K562 (cell line): Measurements from ENCODE around the gene PPM1G. TPM values are rescaled to one million over a fixed set of nuclear protein-coding genes. Genes with fewer than 3 reads are reported as not detected.

Source experiments
- ARID1B ChIP-seq: fragments of 450-650 bp; IDR thresholded peaks from 2 replicates; pipeline ENCODE4 v1.6.1; 2016; ENCODE audit warnings: antibody characterized with exemption, mild to moderate bottlenecking, inconsistent platforms
- ATF2 ChIP-seq: sonication (generic); formaldehyde crosslinking; IDR thresholded peaks from 2 replicates; pipeline ENCODE4 v1.8.1; 2022; ENCODE audit warnings: missing genetic modification reagents
- ATF7 ChIP-seq: fragments of 450-650 bp; IDR thresholded peaks from 2 replicates; pipeline ENCODE4 v1.7.1; 2014; ENCODE audit warnings: mild to moderate bottlenecking, moderate library complexity
- BRD4 ChIP-seq: fragments of 200-600 bp; sonication (generic); IDR thresholded peaks from 2 replicates; pipeline ENCODE4 v1.6.1; 2017; ENCODE audit warnings: inconsistent platforms
- C11orf30 ChIP-seq: fragments of 450-650 bp; IDR thresholded peaks from 2 replicates; pipeline ENCODE4 v1.6.1; 2016; ENCODE audit warnings: low read depth, mild to moderate bottlenecking
- CBFA2T2 ChIP-seq: fragments of 450-650 bp; conservative IDR thresholded peaks from 2 replicates; pipeline ENCODE4 v1.6.1; 2017; ENCODE audit warnings: mild to moderate bottlenecking
- CBFB ChIP-seq: sonication (generic); formaldehyde crosslinking; IDR thresholded peaks from 2 replicates; pipeline ENCODE4 v1.4.0; 2020; ENCODE audit warnings: mild to moderate bottlenecking, missing genetic modification reagents
- CLOCK ChIP-seq: fragments of 250-450 bp; sonication (Bioruptor Pico); IDR thresholded peaks from 2 replicates; pipeline ENCODE4 v1.4.0; 2020; ENCODE audit warnings: mild to moderate bottlenecking, moderate library complexity, borderline replicate concordance
- CREB1 ChIP-seq, 2 experiments: sonication (generic) in 1 of 2; formaldehyde crosslinking in 1 of 2; IDR thresholded peaks; 2 replicates each; pipeline versions ENCODE4 v1.6.1 to v1.8.0; 2012 to 2022; ENCODE audit warnings: inconsistent platforms in 1 of 2, mild to moderate bottlenecking in 1 of 2, missing genetic modification reagents in 1 of 2, moderate library complexity in 1 of 2
- KLF16 ChIP-seq: IDR thresholded peaks from 2 replicates; pipeline ENCODE4 v1.6.1; 2016; ENCODE audit warnings: antibody characterized with exemption
- LARP7 ChIP-seq: fragments of 450-650 bp; IDR thresholded peaks from 2 replicates; pipeline ENCODE4 v1.6.1; 2016
- MAFG ChIP-seq: fragments of 450-650 bp; conservative IDR thresholded peaks from 2 replicates; pipeline ENCODE4 v1.6.1; 2016; ENCODE audit warnings: missing genetic modification characterization, missing compliant biosample characterization
- MEIS2 ChIP-seq: fragments of 450-650 bp; IDR thresholded peaks from 2 replicates; pipeline ENCODE4 v1.6.1; 2014; ENCODE audit warnings: mild to moderate bottlenecking; ENCODE audit not compliant: partially characterized antibody
- MTA2 ChIP-seq: fragments of 450-650 bp; IDR thresholded peaks from 2 replicates; pipeline ENCODE4 v1.6.1; 2016; ENCODE audit warnings: low read depth
- MTF1 ChIP-seq: fragments of 250-450 bp; sonication (Bioruptor Pico); IDR thresholded peaks from 2 replicates; pipeline ENCODE4 v1.9.0; 2021; ENCODE audit warnings: moderate library complexity, mild to moderate bottlenecking, inconsistent platforms, borderline replicate concordance
- NFIC ChIP-seq: fragments of 450-650 bp; IDR thresholded peaks from 2 replicates; pipeline ENCODE4 v1.6.1; 2017; ENCODE audit warnings: mild to moderate bottlenecking, inconsistent platforms
- PML ChIP-seq: IDR thresholded peaks from 2 replicates; pipeline ENCODE4 v1.6.1; 2012; ENCODE audit warnings: low read length, inconsistent platforms
- RB1 ChIP-seq: fragments of 450-650 bp; IDR thresholded peaks from 2 replicates; pipeline ENCODE4 v1.6.1; 2017; ENCODE audit warnings: low read depth, mild to moderate bottlenecking
- SMAD4 ChIP-seq: fragments of 250-450 bp; sonication (Bioruptor Pico); conservative IDR thresholded peaks from 2 replicates; pipeline ENCODE4 v1.8.0; 2021; ENCODE audit warnings: inconsistent platforms, mild to moderate bottlenecking, moderate library complexity
- SMARCE1 ChIP-seq: fragments of 450-650 bp; IDR thresholded peaks from 2 replicates; pipeline ENCODE4 v1.7.1; 2016; ENCODE audit warnings: mild to moderate bottlenecking
- STAG1 ChIP-seq: sonication (generic); formaldehyde crosslinking; IDR thresholded peaks from 2 replicates; pipeline ENCODE4 v1.5.0; 2020; ENCODE audit warnings: missing genetic modification reagents, borderline replicate concordance
- TCF3 ChIP-seq: sonication (generic); formaldehyde crosslinking; IDR thresholded peaks from 2 replicates; pipeline ENCODE4 v1.4.0; 2020; ENCODE audit warnings: mild to moderate bottlenecking, missing genetic modification reagents
- TCF7 ChIP-seq: sonication (generic); IDR thresholded peaks from 2 replicates; pipeline ENCODE4 v1.6.1; 2016; ENCODE audit warnings: antibody characterized with exemption, borderline replicate concordance
- TEAD1 ChIP-seq, 2 experiments: fragments of 450-650 bp in 1 of 2; sonication (generic) in 1 of 2; formaldehyde crosslinking; IDR thresholded peaks; 2 replicates each; pipeline versions ENCODE4 v1.4.0 to v1.8.0; 2020 to 2022; ENCODE audit warnings: mild to moderate bottlenecking in 2 of 2, missing genetic modification reagents in 1 of 2
- ZBTB7A ChIP-seq: IDR thresholded peaks from 2 replicates; pipeline ENCODE4 v1.6.1; 2011; ENCODE audit warnings: low read depth, mild to moderate bottlenecking, low read length, moderate library complexity, borderline replicate concordance; ENCODE audit not compliant: control insufficient read depth
- ZFP30 ChIP-seq: fragments of 250-450 bp; sonication (Bioruptor Pico); IDR thresholded peaks from 2 replicates; pipeline ENCODE4 v1.8.0; 2022; ENCODE audit warnings: moderate library complexity, mild to moderate bottlenecking, inconsistent platforms, borderline replicate concordance
- ZNF436 ChIP-seq: fragments of 250-450, 450-650 bp; sonication (Bioruptor Pico); formaldehyde crosslinking; IDR thresholded peaks from 2 replicates; pipeline ENCODE4 v1.7.0; 2020; ENCODE audit warnings: mild to moderate bottlenecking
- polyA plus RNA-seq, 8 experiments: library from polyadenylated mRNA; depleted of rRNA in 4 of 8; stranded (reverse) in 5 of 8; unstranded in 3 of 8; fragments of >200 nt; fragmentation: Nextera tagmentation in 2 of 8; fragmentation: Illumina TruSeq in 1 of 8; extraction: Ambion mirVana in 2 of 8; extraction: Trizol in 1 of 8; gene quantifications; 2 replicates each; pipeline versions ENCODE4 v1.2.1 to v1.2.3, GENCODE V29; 2011 to 2014; ENCODE audit warnings: inconsistent platforms in 1 of 8, missing spikeins in 1 of 8
- total RNA-seq, 7 experiments: library from RNA; depleted of rRNA in 6 of 7; stranded (reverse); fragments of >200 nt in 6 of 7; fragmentation: Illumina TruSeq in 2 of 7; extraction: Trizol in 2 of 7; gene quantifications; 2 replicates each; pipeline versions ENCODE4 v1.2.1 to v1.2.3, GENCODE V29; 2011 to 2021; ENCODE audit warnings: low replicate concordance in 1 of 7

PPM1G gene
- total and polyA plus RNA-seq, 9 of the 15 experiments (the other 6 are each of a cell fraction or from before 2014, with no cell fraction given), result 61.7 to 230 (median 153) TPM

GRCh38 chr2:27441226-27441926, 32.0 kb upstream of the PPM1G start (continued):
- TF ChIP-seq STAG1 (CRISPR knock-in tag) (no peak), MAFG (tag) (peak; percentile 32; the same call in 1 of the 2 replicates), SMAD4 (CRISPR knock-in tag) (0 out of 2 replicates have a peak, but pooled peaks have one; percentile 40), TEAD1 (CRISPR knock-in tag; IDR thresholded peaks at IDR 0.05) (peak in 1 of 2 experiments; percentile 55; a peak in 1 of 4 replicates), CBFB (no peak), RB1 (no peak), CREB1 (IDR thresholded peaks at IDR 0.05) (peak; percentile 44; the same call in 1 of the 2 replicates), CREB1 (CRISPR knock-in tag; IDR thresholded peaks at IDR 0.05) (no peak), ZFP30 (CRISPR knock-in tag) (no peak), ATF2 (no peak), TCF3 (CRISPR knock-in tag) (peak; percentile 92), MEIS2 (peak; percentile 78), CBFA2T2 (peak; percentile 88), C11orf30 (peak; percentile 50; the same call in 1 of the 2 replicates), ZNF436 (CRISPR knock-in tag) (no peak), TCF7 (0 out of 2 replicates have a peak, but pooled peaks have one; percentile 61), BRD4 (no peak), PML (peak; percentile 51; the same call in 1 of the 2 replicates), LARP7 (no peak), NFIC (peak; percentile 70), MTA2 (peak; percentile 71), MTF1 (no peak), CLOCK (no peak), SMARCE1 (peak; percentile 81; the same call in 1 of the 2 replicates), ATF7 (peak; percentile 40; the same call in 1 of the 2 replicates), ARID1B (peak; percentile 92), KLF16 (peak; percentile 71; the same call in 1 of the 2 replicates), ZBTB7A (peak; percentile 42; the same call in 1 of the 2 replicates)
